ENCODE results near the gene ATP2A1. TPM values are rescaled to one million over a fixed set of nuclear protein-coding genes. Genes with fewer than 3 reads are reported as not detected.
A peak's percentile ranks its signal among the peaks of the same experiment; 100 is the strongest.
"Not testable (repeated sequence)": the region's sequence is repeated elsewhere in the genome, so short reads cannot be mapped to it uniquely, and the experiment has no call there.

Gene ATP2A1
- total RNA-seq, 1 donor from 2014 or later: 4.5 TPM

DNA sequence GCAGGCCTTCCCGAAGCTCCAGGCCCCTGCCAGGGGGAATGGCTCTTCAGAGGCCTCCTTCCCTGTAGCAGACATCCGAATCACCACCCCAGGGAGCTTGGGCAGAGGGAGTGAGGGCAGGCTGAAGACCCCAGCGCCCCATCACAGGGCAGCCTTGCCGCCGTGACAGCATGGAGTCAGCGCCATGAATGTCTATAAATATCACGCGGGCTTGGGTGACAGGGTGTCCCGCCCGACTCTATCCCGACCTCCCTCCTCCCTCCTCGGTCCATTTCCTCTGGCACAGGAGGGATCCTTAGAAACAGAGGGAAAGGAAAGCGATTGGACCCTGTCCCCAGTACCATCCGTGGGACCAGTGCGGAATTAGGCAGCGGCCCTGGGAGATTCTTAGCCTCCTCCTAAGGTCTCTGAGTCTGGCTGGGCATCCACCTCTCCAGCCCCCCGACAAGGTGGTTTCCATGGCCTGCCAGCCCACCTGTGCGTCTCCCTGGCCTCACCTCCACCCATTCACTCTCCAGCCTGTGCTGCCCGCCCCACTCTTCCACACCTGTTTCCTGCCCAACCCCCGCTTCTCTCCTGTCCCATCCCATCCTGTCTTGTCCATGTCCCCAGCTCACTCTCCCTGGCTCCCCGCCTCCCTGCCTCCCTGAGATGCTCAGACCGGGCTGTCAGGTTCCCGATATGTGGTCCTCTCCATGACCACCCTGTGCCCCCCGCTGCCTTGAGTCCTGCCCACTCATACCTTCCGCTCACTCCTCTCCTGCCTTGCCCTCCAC lies 5.1 kb downstream of the ATP2A1 start:
- Mint-ChIP-seq H3K4me1 (ENCODE audit: low read depth, unreplicated experiment) (peaks cover 9% of the 10 kb centered on the region), H3K9me3 (ENCODE audit: unreplicated experiment) (peaks cover 7% of the 10 kb centered on the region), H3K36me3 (ENCODE audit: unreplicated experiment) (no peaks in the 10 kb centered on the region), H3K4me3 (ENCODE audit: unreplicated experiment) (no peak overlapping the region), H3K27me3 (ENCODE audit: unreplicated experiment) (peaks cover 10% of the 10 kb centered on the region), H3K27ac (ENCODE audit: unreplicated experiment) (no peak overlapping the region)
- TF ChIP-seq, protein P1, sequence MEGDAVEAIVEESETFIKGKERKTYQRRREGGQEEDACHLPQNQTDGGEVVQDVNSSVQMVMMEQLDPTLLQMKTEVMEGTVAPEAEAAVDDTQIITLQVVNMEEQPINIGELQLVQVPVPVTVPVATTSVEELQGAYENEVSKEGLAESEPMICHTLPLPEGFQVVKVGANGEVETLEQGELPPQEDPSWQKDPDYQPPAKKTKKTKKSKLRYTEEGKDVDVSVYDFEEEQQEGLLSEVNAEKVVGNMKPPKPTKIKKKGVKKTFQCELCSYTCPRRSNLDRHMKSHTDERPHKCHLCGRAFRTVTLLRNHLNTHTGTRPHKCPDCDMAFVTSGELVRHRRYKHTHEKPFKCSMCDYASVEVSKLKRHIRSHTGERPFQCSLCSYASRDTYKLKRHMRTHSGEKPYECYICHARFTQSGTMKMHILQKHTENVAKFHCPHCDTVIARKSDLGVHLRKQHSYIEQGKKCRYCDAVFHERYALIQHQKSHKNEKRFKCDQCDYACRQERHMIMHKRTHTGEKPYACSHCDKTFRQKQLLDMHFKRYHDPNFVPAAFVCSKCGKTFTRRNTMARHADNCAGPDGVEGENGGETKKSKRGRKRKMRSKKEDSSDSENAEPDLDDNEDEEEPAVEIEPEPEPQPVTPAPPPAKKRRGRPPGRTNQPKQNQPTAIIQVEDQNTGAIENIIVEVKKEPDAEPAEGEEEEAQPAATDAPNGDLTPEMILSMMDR (IDR thresholded peaks at IDR 0.05; ENCODE audit: partially characterized antibody, unreplicated experiment): no peak
- no peak for DNase-seq

DNA sequence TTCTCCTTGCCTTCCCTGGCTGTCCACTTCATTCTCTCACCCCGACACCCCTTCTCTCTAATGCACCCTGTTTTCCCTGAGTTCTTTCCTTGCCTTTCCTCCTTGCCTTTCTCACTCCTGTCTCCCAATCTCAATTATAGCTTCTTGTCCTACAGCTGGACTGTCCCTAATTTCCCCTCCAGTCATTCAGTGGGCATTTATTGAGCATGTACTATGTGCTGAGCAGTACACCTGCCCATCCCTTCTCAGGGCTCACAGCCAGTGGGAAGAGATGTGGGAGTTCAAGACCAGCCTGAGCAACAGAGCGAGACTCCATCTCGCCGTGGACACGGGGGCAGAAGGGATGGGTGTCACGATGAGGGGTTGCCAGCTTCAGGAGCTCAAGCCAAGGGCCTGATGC lies 5.8 kb downstream of the ATP2A1 start:
- Mint-ChIP-seq H3K4me3 (ENCODE audit: unreplicated experiment) (no peak overlapping the region), H3K27me3 (ENCODE audit: unreplicated experiment) (peaks cover 8% of the 10 kb centered on the region), H3K36me3 (ENCODE audit: unreplicated experiment) (no peaks in the 10 kb centered on the region), H3K27ac (ENCODE audit: unreplicated experiment) (no peak overlapping the region), H3K9me3 (ENCODE audit: unreplicated experiment) (peaks cover 7% of the 10 kb centered on the region), H3K4me1 (ENCODE audit: low read depth, unreplicated experiment) (peaks cover 9% of the 10 kb centered on the region)
- DNase-seq: no peak
- TF ChIP-seq, protein P1 (IDR thresholded peaks at IDR 0.05; ENCODE audit: partially characterized antibody, unreplicated experiment): no peak

DNA sequence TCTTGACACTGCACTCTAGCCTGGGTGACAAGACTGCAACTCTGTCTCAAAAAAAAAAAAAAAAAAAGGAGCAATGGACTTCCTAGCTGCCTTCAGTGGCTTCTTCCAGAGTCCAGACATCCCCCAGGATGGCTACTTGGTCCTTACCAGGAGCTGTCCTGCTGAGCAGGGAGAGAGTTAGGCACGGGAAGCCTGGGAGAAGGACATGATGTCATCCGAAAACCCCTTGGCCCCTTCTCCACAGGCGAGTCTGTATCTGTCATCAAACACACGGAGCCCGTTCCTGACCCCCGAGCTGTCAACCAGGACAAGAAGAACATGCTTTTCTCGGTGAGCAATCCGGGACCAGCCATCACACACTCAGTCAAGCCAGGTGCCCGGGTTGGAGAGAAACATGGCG lies 8.7 kb downstream of the ATP2A1 start:
- Mint-ChIP-seq H3K4me1 (ENCODE audit: low read depth, unreplicated experiment) (peaks cover 2% of the 10 kb centered on the region), H3K9me3 (ENCODE audit: unreplicated experiment) (peaks cover 2% of the 10 kb centered on the region), H3K36me3 (ENCODE audit: unreplicated experiment) (no peaks in the 10 kb centered on the region)

DNA sequence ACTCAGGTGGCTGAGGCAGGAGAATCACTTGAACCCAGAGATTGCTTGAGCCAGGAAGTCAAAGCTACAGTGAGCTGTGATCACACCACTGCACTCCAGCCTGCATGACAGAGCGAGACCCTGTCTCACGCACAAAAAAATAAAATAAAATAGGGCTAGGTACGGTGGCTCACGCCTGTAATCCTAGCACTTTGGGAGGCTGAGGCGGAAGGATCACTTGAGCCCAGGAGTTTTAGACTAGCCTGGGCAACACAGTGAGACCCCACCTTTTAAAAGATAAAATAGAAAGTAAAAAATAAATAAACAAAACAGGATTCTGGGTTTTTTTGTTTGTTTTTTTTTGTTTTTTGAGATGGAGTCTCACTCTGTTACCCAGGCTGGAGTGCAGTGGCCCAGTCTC lies 12.1 kb downstream of the ATP2A1 start:
- not testable (repeated sequence) for DNase-seq; H3K27ac Mint-ChIP-seq (ENCODE audit: unreplicated experiment); H3K4me1 Mint-ChIP-seq (ENCODE audit: low read depth, unreplicated experiment); H3K27me3 Mint-ChIP-seq (ENCODE audit: unreplicated experiment); H3K4me3 Mint-ChIP-seq (ENCODE audit: unreplicated experiment); H3K9me3 Mint-ChIP-seq (ENCODE audit: unreplicated experiment); H3K36me3 Mint-ChIP-seq (ENCODE audit: unreplicated experiment)

More for the DNA sequence above, 8.7 kb downstream of the ATP2A1 start:
- DNase-seq: no peak
- TF ChIP-seq, protein P1 (IDR thresholded peaks at IDR 0.05; ENCODE audit: partially characterized antibody, unreplicated experiment): no peak
- H3K4me3 Mint-ChIP-seq (ENCODE audit: unreplicated experiment): no peak overlapping the region
- peaks cover 2% of the 10 kb centered on the region for H3K27me3 Mint-ChIP-seq (ENCODE audit: unreplicated experiment)
- no peak overlapping the region for H3K27ac Mint-ChIP-seq (ENCODE audit: unreplicated experiment)

DNA sequence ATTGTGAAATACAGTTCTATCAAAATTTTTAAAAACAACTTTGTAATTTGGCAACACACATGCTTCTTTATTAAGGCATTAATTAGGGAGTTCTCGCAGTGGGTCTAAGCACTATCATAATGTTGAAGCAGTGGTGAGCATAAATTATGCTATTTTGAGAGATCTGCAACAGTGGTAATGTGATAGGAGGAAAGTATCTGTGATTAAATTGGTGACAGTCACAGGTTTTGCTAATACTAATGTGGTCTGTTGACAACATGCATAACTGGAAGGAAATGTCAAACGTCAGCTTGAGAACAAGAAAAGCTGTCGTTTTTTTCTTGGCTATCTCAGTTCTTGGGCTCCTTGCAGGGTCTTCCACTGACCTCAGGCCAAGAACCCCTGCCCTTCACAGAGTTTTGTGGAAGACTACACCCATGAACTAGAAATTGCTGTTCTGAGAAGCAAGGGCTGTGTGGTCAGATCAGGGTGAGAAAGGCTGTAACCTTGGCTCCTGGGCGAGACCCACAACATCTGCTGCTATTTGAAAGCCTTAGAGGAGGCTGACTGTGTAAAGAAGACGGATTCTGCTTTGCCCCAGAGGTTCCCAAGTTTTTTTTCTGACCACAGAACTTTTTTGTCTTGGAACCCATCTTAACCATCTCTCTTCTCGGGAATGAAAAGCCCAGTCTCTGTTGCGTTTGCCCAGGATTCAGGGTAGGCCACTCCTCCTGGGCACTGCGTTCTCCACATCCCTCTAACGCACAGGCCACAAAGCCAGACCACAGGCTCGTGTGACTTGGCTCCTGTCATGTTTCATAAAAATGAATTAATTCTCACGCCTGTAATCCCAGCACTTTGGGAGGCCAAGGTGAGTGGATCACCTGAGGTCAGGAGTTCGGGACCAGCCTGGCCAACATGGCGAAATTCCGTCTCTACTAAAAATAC lies 13.9 kb downstream of the ATP2A1 start:
- peak overlapping the region; percentile 33 for H3K27ac Mint-ChIP-seq (ENCODE audit: unreplicated experiment)
- H3K4me1 Mint-ChIP-seq (ENCODE audit: low read depth, unreplicated experiment): no peaks in the 10 kb centered on the region
- DNase-seq: no peak
- peaks cover 6% of the 10 kb centered on the region for H3K9me3 Mint-ChIP-seq (ENCODE audit: unreplicated experiment)
- TF ChIP-seq, protein P1 (IDR thresholded peaks at IDR 0.05; ENCODE audit: partially characterized antibody, unreplicated experiment): no peak
- H3K36me3 Mint-ChIP-seq (ENCODE audit: unreplicated experiment): no peaks in the 10 kb centered on the region
- H3K4me3 Mint-ChIP-seq (ENCODE audit: unreplicated experiment): no peak overlapping the region
- H3K27me3 Mint-ChIP-seq (ENCODE audit: unreplicated experiment): no peaks in the 10 kb centered on the region

All from glutamatergic neuron (in vitro differentiated cells).